ENCODE results near the gene TEX14.
"Not testable (repeated sequence)": the region's sequence is repeated elsewhere in the genome, so short reads cannot be mapped to it uniquely, and the experiment has no call there.

TEX14 gene

GRCh38 chr17:58691701-58692238 lies at the start of gene TEX14:
TSS of gene TEX14 (minus strand) at chr17:58692045. CDS start at chr17:58652001, 40,044 bp downstream.
- no peak for DNase-seq

GRCh38 chr17:58741121-58741625 lies 49.3 kb upstream of the TEX14 start:
- DNase-seq, result no peak

DNA sequence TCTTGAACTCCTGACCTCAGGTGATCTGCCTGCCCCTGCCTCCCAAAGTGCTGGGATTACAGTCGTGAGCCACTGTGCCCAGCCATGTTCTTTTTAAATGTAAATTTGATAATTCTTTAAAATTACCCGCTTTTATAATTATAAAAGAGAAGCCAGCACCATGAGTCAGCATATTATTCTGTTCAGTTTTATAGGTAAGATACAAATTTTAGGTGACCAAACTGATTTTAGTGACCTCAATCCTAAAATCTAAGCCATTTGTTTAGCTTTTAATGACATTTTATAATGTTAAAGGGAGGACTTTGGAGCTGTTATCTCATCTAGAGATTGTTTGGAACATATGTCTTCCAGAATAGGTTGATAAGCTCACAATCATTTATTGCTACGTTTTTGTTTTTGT lies 43.0 kb upstream of the TEX14 start:
- no peak for DNase-seq

- DNase-seq, result no peak
These were observed 42.2 kb upstream of the TEX14 start for GRCh38 chr17:58734040-58734439.

DNA sequence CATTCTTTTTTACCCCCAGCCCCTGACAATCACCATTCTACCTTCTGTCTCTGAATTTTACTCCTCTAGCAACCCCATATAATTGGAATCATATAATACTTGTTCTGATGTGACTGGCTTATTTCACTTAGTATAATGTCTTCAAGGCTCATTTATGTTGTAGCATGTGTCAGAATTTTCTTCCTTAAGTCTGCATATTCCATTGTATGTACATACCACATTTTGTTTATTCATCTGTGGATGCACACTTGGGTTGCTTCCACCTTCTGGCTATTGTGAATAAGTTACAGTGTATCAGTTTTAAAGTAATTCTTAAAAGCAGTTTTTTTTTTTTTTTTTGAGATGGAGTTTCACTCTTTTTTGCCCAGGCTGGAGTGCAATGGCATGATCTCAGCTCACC lies 39.1 kb upstream of the TEX14 start:
- no peak for DNase-seq

DNA sequence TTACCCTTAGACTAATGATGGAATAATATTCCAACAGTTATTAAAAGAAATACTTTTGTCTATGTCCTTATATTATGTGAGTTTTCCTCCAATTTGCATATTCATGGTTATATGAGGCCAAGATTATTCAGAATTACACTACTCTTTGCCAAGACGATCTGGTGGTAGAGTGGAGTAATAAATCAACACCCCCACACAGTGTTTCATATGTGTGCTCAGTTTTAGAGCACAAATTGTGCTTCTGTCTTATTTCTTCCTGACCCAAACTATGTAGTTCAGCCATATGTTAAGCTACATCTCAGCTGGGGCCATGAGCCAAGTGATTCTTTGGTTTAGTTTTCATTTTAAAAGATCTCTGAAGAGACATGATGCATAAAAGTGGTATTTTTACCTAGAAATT lies 37.0 kb upstream of the TEX14 start:
- no peak for DNase-seq

- no peak for DNase-seq
These were observed 30.9 kb upstream of the TEX14 start for GRCh38 chr17:58722696-58723095.

GRCh38 chr17:58722274-58722673 lies 30.4 kb upstream of the TEX14 start:
- DNase-seq, result no peak

- peak; percentile 8 for DNase-seq
These were observed 19.2 kb upstream of the TEX14 start for GRCh38 chr17:58710948-58711552.

DNA sequence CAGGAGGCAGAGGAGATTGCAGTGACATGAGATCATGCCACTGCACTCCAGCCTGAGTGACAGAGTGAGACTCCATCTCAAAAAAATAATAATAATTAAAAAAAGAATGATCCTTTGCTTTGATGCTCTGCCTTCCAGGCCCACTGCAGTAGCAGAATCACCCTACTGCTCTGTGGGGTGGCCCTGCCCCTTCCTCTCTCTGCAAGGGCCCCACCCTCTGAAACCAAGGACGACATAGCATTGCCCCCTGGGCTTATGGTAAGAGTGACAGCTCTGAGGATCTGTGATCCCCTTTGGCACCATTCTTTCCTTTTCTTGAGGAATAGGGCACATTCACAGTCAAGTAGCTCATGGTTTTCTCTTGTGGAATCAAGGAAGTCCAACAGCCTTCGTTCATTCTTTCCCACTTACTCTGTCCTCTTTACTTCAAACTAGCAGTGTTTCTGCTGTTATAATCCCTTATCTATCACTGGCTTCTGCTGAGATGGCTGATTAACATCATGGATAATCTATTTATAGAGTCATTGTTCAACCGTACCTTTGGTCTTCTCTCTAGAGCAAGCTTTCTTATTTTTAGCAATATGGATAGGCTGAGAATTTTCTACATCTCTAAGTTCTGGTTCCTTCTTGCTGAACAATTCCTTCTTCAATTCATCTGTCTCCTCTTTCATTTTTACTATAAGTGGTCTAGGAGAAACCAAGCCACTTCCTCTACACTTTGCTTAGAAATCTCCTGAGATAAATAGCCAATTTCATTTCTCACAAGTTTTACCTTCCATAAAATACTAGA lies 14.7 kb upstream of the TEX14 start:
- DNase-seq, result no peak

GRCh38 chr17:58703916-58704286 lies 12.1 kb upstream of the TEX14 start:
- DNase-seq, result no peak

- DNase-seq, result no peak
These were observed 11.5 kb upstream of the TEX14 start for GRCh38 chr17:58703137-58703915.

DNA sequence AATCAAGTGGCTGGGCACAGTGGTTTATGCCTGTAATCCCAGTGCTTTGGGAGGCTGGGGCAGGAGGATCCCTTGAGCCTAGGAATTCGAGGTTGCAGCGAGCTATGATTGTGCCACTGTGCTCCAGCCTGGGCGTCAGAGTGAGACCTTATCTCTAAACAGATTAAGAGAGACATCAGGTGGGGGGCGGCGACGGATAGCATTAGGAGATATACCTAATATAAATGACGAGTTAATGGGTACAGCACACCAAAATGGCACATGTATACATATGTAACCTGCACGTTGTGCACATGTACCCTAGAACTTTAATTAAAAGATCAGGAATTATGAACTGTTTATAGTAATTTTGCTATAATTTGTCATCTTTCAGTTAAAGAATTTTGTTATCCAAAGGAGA lies 10.9 kb upstream of the TEX14 start:
- DNase-seq, result no peak

- DNase-seq, result no peak
These were observed 10.2 kb upstream of the TEX14 start for GRCh38 chr17:58702045-58702476.

- DNase-seq, result no peak
These were observed 7.9 kb upstream of the TEX14 start for GRCh38 chr17:58699771-58700170.

GRCh38 chr17:58694826-58695225 lies 3.0 kb upstream of the TEX14 start:
- DNase-seq, result no peak

DNA sequence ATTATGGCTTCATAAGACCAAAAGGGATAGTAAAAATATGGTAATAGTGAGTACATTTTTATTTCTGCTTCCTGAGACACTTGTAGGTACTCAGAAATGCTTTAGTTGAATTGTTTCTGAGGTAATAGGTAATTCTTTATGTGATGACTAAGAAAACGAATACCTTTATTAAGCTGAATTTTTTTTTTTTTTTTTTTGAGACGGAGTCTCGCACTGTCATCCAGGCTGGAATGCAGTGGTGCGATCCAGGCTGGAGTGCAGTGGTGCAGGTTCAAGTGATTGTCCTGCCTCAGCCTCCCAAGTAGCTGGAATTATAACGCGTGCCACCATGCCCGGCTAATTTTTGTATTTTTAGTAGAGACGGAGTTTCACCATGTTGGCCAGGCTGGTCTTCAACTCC lies 2.5 kb upstream of the TEX14 start:
- DNase-seq, result no peak

DNA sequence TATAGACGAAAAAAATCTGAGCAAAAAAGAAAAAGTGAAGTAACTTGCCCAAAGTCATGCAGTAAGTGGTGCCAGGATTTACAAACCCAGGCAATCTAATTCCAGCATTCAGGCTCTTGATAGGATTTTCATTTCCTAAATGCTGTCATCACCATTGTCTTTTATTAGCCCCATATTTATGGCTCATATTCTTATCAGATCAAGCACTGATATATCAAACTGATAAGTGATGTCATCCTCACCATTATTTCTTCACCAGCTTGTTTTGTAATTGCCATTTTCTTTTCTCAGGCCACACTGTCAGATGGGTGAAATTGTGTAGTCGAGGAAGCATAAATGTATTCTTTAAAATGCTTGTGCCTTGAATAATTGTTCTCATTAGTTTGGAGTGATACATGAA lies 1.9 kb upstream of the TEX14 start:
- DNase-seq, result no peak

GRCh38 chr17:58693208-58693607 lies 1.4 kb upstream of the TEX14 start:
- no peak for DNase-seq

GRCh38 chr17:58692239-58693055 lies 602 bp upstream of the TEX14 start, which contains the start of gene RAD51C:
TSS of gene RAD51C (plus strand) at chr17:58692602. CDS start at chr17:58692644, 42 bp downstream.
- DNase-seq, result peak; percentile 45

- DNase-seq, result not testable (repeated sequence)
These were observed 1.8 kb downstream of the TEX14 start for GRCh38 chr17:58690033-58690432.

DNA sequence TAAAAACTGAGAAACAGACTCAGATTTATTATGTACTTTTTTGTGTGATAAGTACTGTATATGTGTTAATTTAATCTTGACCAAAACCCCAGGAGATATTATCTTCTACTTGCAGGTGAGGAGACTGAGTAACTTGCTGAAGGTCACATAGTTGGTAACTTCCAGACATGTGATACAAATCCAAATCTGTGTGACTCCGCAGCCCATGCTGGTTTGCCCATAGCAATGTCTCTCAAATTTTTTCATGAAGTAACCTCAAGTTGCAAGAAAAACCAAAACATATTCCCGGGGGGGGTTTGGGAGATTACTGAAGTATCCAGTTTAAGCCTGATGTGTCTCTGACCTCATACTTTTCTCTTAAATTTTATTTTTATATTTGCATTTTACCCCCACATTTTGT lies 3.3 kb downstream of the TEX14 start:
- DNase-seq, result no peak
